H1 (cell line): Measurements from ENCODE around the gene ADAMTS20. TPM values are rescaled to one million over a fixed set of nuclear protein-coding genes. Genes with fewer than 3 reads are reported as not detected.

Experiments
- CTCF ChIA-PET: fragments of 300-600 bp; sonication (Branson Sonifier 250); formaldehyde crosslinking; loops from one replicate; lab custom pipeline; 2021; ENCODE audit not compliant: partially characterized antibody; lab: Charles Lee
- POLR2A ChIA-PET: fragments of 300-600 bp; sonication (Branson Sonifier 250); formaldehyde crosslinking; loops from one replicate; lab custom pipeline; 2021; ENCODE audit warnings: inconsistent platforms; ENCODE audit not compliant: partially characterized antibody; lab: Charles Lee
- DNase-seq, 2 experiments: peaks; one replicate each; pipeline versions ENCODE4 v3.0.0 to v3.0.0-alpha.2; 2010 to 2022; ENCODE audit warnings: low spot score in 2 of 2, low read depth in 1 of 2, mixed read lengths in 1 of 2
- FAIRE-seq: peaks from 2 replicates; lab custom pipeline; 2011; peaks lifted over from hg19 to GRCh38; lab: Jason Lieb, UNC
- H2AFZ ChIP-seq: 2 replicates; pipeline ENCODE4 v1.8.1; 2012; ENCODE audit warnings: low read length, inconsistent platforms
- H2AK5ac ChIP-seq: 2 replicates; pipeline ENCODE4 v1.6.1; 2013; ENCODE audit warnings: low read depth, low read length
- H2BK120ac ChIP-seq: replicated peaks from 2 replicates; pipeline ENCODE3; 2013; ENCODE audit warnings: low read depth, low read length, inconsistent platforms
- H2BK12ac ChIP-seq: 2 replicates; pipeline ENCODE4 v1.6.1; 2013; ENCODE audit warnings: low read depth, low read length
- H2BK15ac ChIP-seq: 2 replicates; pipeline ENCODE4 v1.6.1; 2013; ENCODE audit warnings: low read length
- H2BK20ac ChIP-seq: 2 replicates; pipeline ENCODE4 v1.6.1; 2013; ENCODE audit warnings: low read length
- H2BK5ac ChIP-seq: 2 replicates; pipeline ENCODE4 v1.6.1; 2013; ENCODE audit warnings: low read depth, low read length
- H3K14ac ChIP-seq: 2 replicates; pipeline ENCODE4 v1.6.1; 2013; ENCODE audit warnings: inconsistent platforms; ENCODE audit not compliant: insufficient read length
- H3K18ac ChIP-seq: 2 replicates; pipeline ENCODE4 v1.6.1; 2013; ENCODE audit warnings: low read length; ENCODE audit errors: extremely low read depth
- H3K23ac ChIP-seq: 2 replicates; pipeline ENCODE4 v1.6.1; 2013; ENCODE audit warnings: inconsistent platforms; ENCODE audit not compliant: insufficient read length
- H3K23me2 ChIP-seq: 2 replicates; pipeline ENCODE4 v1.6.1; 2013; ENCODE audit warnings: low read depth, low read length
- H3K27ac ChIP-seq: 2 replicates; pipeline ENCODE4 v1.6.1; 2011; ENCODE audit warnings: low read depth, low read length, inconsistent platforms
- H3K27me3 ChIP-seq, 4 experiments: replicated peaks in 1 of 4; 1 replicate in 1 of 4; 2 replicates in 3 of 4; pipeline versions ENCODE4 v1.6.1 to v1.8.1; 2011 to 2013; ENCODE audit warnings: low read length in 3 of 4, mild to moderate bottlenecking in 3 of 4, inconsistent platforms in 2 of 4, mixed read lengths in 2 of 4, moderate library complexity in 1 of 4; ENCODE audit not compliant: control insufficient read depth in 3 of 4, insufficient read depth in 3 of 4; ENCODE audit errors: extremely low read depth in 1 of 4
- H3K36me3 ChIP-seq, 4 experiments: 2 replicates each; pipeline versions ENCODE4 v1.6.1 to v1.8.1; 2011 to 2013; ENCODE audit warnings: mild to moderate bottlenecking in 4 of 4, low read length in 3 of 4, moderate library complexity in 2 of 4, control low read depth in 1 of 4, inconsistent platforms in 1 of 4; ENCODE audit not compliant: insufficient read depth in 4 of 4, control insufficient read depth in 2 of 4
- H3K4ac ChIP-seq: replicated peaks from 2 replicates; pipeline ENCODE3; 2013; ENCODE audit warnings: low read length, low read depth, mixed read lengths, inconsistent platforms; ENCODE audit not compliant: insufficient read length
- H3K4me1 ChIP-seq, 4 experiments: replicated peaks in 1 of 4; 1 replicate in 1 of 4; 2 replicates in 3 of 4; pipeline versions ENCODE4 v1.6.1 to v1.8.1; 2011 to 2013; ENCODE audit warnings: low read length in 3 of 4, inconsistent platforms in 2 of 4, mixed read lengths in 1 of 4; ENCODE audit not compliant: insufficient read depth in 4 of 4, control insufficient read depth in 3 of 4
- H3K4me2 ChIP-seq, 2 experiments: 2 replicates each; pipeline versions ENCODE4 v1.6.1 to v1.8.1; 2011 to 2013; ENCODE audit warnings: low read depth in 2 of 2, low read length in 2 of 2, control low read depth in 1 of 2, inconsistent platforms in 1 of 2, mild to moderate bottlenecking in 1 of 2; ENCODE audit not compliant: insufficient read depth in 1 of 2
- H3K4me3 ChIP-seq, 4 experiments: fragments of 200-600, 300-600 bp in 1 of 4; sonication (generic), shearing (Covaris generic), sonication (Bioruptor Twin) in 1 of 4; 2 replicates each; pipeline versions ENCODE4 v1.5.1 to v1.8.1; 2011 to 2016; ENCODE audit warnings: low read length in 4 of 4, low read depth in 3 of 4, control low read depth in 2 of 4, inconsistent platforms in 2 of 4, mild to moderate bottlenecking in 2 of 4, mixed read lengths in 1 of 4, moderate library complexity in 1 of 4; ENCODE audit not compliant: insufficient read depth in 2 of 4; ENCODE audit errors: extremely low read depth in 1 of 4
- H3K56ac ChIP-seq: replicated peaks from 2 replicates; pipeline ENCODE3; 2013; ENCODE audit warnings: low read depth, mild to moderate bottlenecking, mixed read lengths, low read length, inconsistent platforms; ENCODE audit not compliant: insufficient read length
- H3K79me1 ChIP-seq: 2 replicates; pipeline ENCODE4 v1.6.1; 2013; ENCODE audit warnings: low read depth, low read length, control low read depth
- H3K79me2 ChIP-seq, 2 experiments: 2 replicates each; pipeline versions ENCODE4 v1.6.1 to v1.8.1; 2012 to 2013; ENCODE audit warnings: low read length in 2 of 2, mild to moderate bottlenecking in 2 of 2, inconsistent platforms in 1 of 2; ENCODE audit not compliant: insufficient read depth in 2 of 2, control insufficient read depth in 1 of 2
- H3K9ac ChIP-seq, 4 experiments: replicated peaks in 1 of 4; 1 replicate in 1 of 4; 2 replicates in 3 of 4; pipeline versions ENCODE4 v1.6.1 to v1.8.1; 2011 to 2013; ENCODE audit warnings: low read depth in 3 of 4, low read length in 3 of 4, control low read depth in 2 of 4, mild to moderate bottlenecking in 2 of 4, moderate library complexity in 2 of 4, inconsistent platforms in 1 of 4; ENCODE audit errors: extremely low read depth in 1 of 4
- H3K9me3 ChIP-seq, 2 experiments: 2 replicates each; pipeline versions ENCODE4 v1.6.1 to v1.8.1; 2012 to 2013; ENCODE audit warnings: mild to moderate bottlenecking in 2 of 2, moderate library complexity in 2 of 2, control low read depth in 1 of 2, inconsistent platforms in 1 of 2, low read depth in 1 of 2, low read length in 1 of 2, mixed read lengths in 1 of 2; ENCODE audit not compliant: insufficient read depth in 2 of 2
- H4K20me1 ChIP-seq, 2 experiments: replicated peaks in 1 of 2; 2 replicates each; pipeline versions ENCODE3 to v1.8.1; 2011 to 2013; ENCODE audit warnings: inconsistent platforms in 2 of 2, low read length in 2 of 2, mild to moderate bottlenecking in 1 of 2; ENCODE audit not compliant: insufficient read depth in 2 of 2, control insufficient read depth in 1 of 2
- H4K5ac ChIP-seq: 2 replicates; pipeline ENCODE4 v1.6.1; 2013; ENCODE audit warnings: low read length, low read depth, mixed read lengths, inconsistent platforms; ENCODE audit not compliant: insufficient read length
- H4K8ac ChIP-seq: 2 replicates; pipeline ENCODE4 v1.8.0; 2013; ENCODE audit warnings: mild to moderate bottlenecking, moderate library complexity, low read length, inconsistent platforms; ENCODE audit not compliant: insufficient read depth; ENCODE audit errors: extremely low read depth
- H4K91ac ChIP-seq: replicated peaks from 2 replicates; pipeline ENCODE3; 2013; ENCODE audit warnings: low read length, mixed read lengths, inconsistent platforms; ENCODE audit not compliant: insufficient read length
- CBX8 ChIP-seq: fragments of 300-800, 300-1000 bp; sonication (generic); IDR thresholded peaks from 2 replicates; pipeline ENCODE4 v1.7.1; 2016; ENCODE audit warnings: low read depth, low read length, borderline replicate concordance
- MAFK ChIP-seq: IDR thresholded peaks from 2 replicates; pipeline ENCODE4 v1.6.1; 2012; ENCODE audit warnings: low read depth, mild to moderate bottlenecking, improper control_type of control experiment, low read length
- PHF8 ChIP-seq: fragments of 200-600 bp; sonication (generic); conservative IDR thresholded peaks from 2 replicates; pipeline ENCODE4 v1.7.1; 2012; ENCODE audit warnings: low read depth, mild to moderate bottlenecking, inconsistent platforms, low read length, moderate library complexity
- SP2 ChIP-seq: IDR thresholded peaks from 2 replicates; pipeline ENCODE4 v1.6.1; 2012; ENCODE audit warnings: mild to moderate bottlenecking, low read length, inconsistent platforms
- SUZ12 ChIP-seq: fragments of 200-600 bp; sonication (generic); IDR thresholded peaks from 2 replicates; pipeline ENCODE4 v1.6.1; 2012; ENCODE audit warnings: mild to moderate bottlenecking, inconsistent platforms, low read length, moderate library complexity, mixed read lengths
- TEAD4 ChIP-seq: IDR thresholded peaks from 2 replicates; pipeline ENCODE4 v1.6.1; 2012; ENCODE audit warnings: low read depth, low read length, inconsistent platforms, mixed read lengths
- WGBS, 2 experiments: shearing (Covaris generic) in 1 of 2; methylation state at CpG; one replicate each; pipeline versions ENCODE4 v1.1.6 to v1.1.7; 2013 to 2015; ENCODE audit warnings: low lambda C conversion rate in 2 of 2, mixed read lengths in 2 of 2, inconsistent platforms in 1 of 2, low coverage in 1 of 2, missing lambda C conversion rate in 1 of 2; ENCODE audit not compliant: insufficient replicate concordance in 2 of 2, insufficient coverage in 1 of 2, insufficient read length in 1 of 2; ENCODE audit errors: extremely low coverage in 1 of 2, missing lambda C conversion rate in 1 of 2; 5-methylcytosine and 5-hydroxymethylcytosine counted together
- polyA plus RNA-seq, 7 experiments: library from polyadenylated mRNA; depleted of rRNA in 3 of 7; stranded (reverse) in 5 of 7; unstranded in 2 of 7; fragments of >200 nt in 5 of 7; fragments of 200-250 nt in 2 of 7; gene quantifications; 1 replicate in 5 of 7; 2 replicates in 1 of 7; 4 replicates in 1 of 7; pipeline versions ENCODE4 v1.2.1 to v1.2.3, GENCODE V29; 2011 to 2013; ENCODE audit warnings: missing spikeins in 2 of 7, mixed read lengths in 2 of 7
- total RNA-seq: library from RNA; stranded (reverse); fragmentation: NEBNext Ultra II Directional; extraction: Animal tissue kit (Norgen Biotek cat#: 25700); gene quantifications from 2 replicates; pipeline ENCODE4 v1.2.1, GENCODE V29; 2021

The ADAMTS20 gene
- total and polyA plus RNA-seq, 2 of the 8 experiments (the other 6 are each of a cell fraction or from before 2014, with no cell fraction given) = 2.9 to 5.1 TPM

DNA sequence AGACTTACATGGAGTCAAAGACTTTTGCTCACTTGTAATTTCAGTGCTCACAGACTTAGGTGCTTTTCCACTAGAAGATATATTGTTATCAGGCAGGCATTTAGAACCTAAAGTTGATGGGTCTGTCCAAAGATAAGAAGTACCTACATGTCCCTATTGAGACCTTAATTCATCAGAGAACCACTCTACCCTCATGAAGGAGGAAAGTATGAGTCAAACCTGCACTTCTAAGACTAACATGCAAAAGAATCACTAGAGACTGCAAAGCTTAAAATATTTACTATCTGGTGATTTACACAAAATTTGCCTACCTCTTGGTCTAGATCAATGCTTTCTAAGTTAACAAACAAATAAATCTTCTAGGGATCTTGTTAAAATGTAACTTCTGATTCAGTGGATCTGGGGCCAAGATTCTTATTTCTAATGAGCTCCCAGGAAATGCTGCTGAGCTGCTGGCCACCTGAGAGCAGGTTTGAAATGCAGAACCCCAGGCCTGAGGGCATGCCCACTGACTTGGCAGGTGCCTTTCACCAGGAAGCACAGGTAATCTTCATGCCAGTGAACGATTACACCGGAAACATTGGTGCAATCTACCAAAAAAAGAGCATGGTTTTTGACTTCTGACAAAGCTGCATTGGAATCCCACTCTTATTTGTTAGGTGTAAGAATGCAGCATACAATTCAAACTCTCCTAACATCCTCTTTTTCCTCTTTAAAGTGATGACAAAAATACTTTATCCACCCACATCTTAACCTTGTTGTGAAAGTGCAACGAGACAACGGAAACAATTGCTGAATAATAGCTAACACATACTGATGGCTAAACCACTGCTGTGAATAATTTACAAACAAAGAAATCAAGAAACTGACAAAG, 214.2 kb downstream of the ADAMTS20 start:
- H3K23me2 ChIP-seq = no peaks in the 10 kb centered on the region
- H4K20me1 ChIP-seq = no peaks in the 10 kb centered on the region
- H3K4me1 ChIP-seq = peaks cover 0 to 5% (median 0%) of the 10 kb centered on the region in 4 experiments; a peak in 2 of 7 replicates
- H2BK12ac ChIP-seq = no peak overlapping the region
- H3K79me1 ChIP-seq = no peaks in the 10 kb centered on the region
- no peak overlapping the region for H3K4me2 ChIP-seq
- no peak overlapping the region for H2BK15ac ChIP-seq
- 69% methylated on average over 4 of the region's 4 CpGs; no CpG with 5 or more reads in 1 of the 2 experiments for WGBS, 2 experiments
- H3K36me3 ChIP-seq = no peaks in the 10 kb centered on the region
- CTCF ChIA-PET = interaction anchor here (0.7 to 2.4 kb wide), 16 partner anchors 12 to 1308 kb away, joined by 3 to 7 read pairs (median 4); no protein-coding TSS in a partner anchor
- no peak overlapping the region for H3K18ac ChIP-seq
- no peak overlapping the region for H2AFZ ChIP-seq
- no peak overlapping the region for H3K23ac ChIP-seq
- H3K9ac ChIP-seq = no peak overlapping the region
- no peak overlapping the region for H4K8ac ChIP-seq
- no peak overlapping the region for H3K14ac ChIP-seq
- POLR2A ChIA-PET = no interaction called here
- TF ChIP-seq CBX8 (no peak), PHF8 (no peak), TEAD4 (no peak), SUZ12 (no peak), MAFK (no peak), SP2 (no peak)
- H2BK120ac ChIP-seq = no peak overlapping the region
- no peaks in the 10 kb centered on the region for H3K27me3 ChIP-seq
- H2BK20ac ChIP-seq = no peak overlapping the region
- FAIRE-seq = no peak
- no peak for DNase-seq
- H3K9me3 ChIP-seq = no peaks in the 10 kb centered on the region
- H4K91ac ChIP-seq = no peak overlapping the region
- no peak overlapping the region for H3K4me3 ChIP-seq
- H3K79me2 ChIP-seq = no peaks in the 10 kb centered on the region
- H4K5ac ChIP-seq = no peak overlapping the region
- no peak overlapping the region for H3K27ac ChIP-seq
- H3K56ac ChIP-seq = no peak overlapping the region
- no peak overlapping the region for H2BK5ac ChIP-seq
- no peak overlapping the region for H2AK5ac ChIP-seq
- no peak overlapping the region for H3K4ac ChIP-seq
